Body of pancreas (tissue), 4 donors: ENCODE data around the gene ST3GAL3. TPM values are rescaled to one million over a fixed set of nuclear protein-coding genes. Genes with fewer than 3 reads are reported as not detected.
A peak's percentile ranks its signal among the peaks of the same experiment; 100 is the strongest.

Experiments used
- ATAC-seq: fragments of 150-250 bp; one replicate; pipeline ENCODE4 v1.9.1; 2016
- DNase-seq, 4 donors: peaks; one replicate each; pipeline ENCODE4 v3.0.0-alpha.2; 2019
- H3K27ac ChIP-seq, 4 donors: fragments of 200-600 bp; sonication (generic); 1 replicate in 3 of 4; 2 replicates in 1 of 4; pipeline versions ENCODE4 v1.5.1 to v1.6.1; 2016 to 2019; ENCODE audit warnings: mild to moderate bottlenecking in 1 of 4, mixed read lengths in 1 of 4, moderate library complexity in 1 of 4
- H3K27me3 ChIP-seq, 2 donors: fragments of 200-600 bp; sonication (generic); one replicate each; pipeline ENCODE4 v1.6.0; 2016; ENCODE audit warnings: mild to moderate bottlenecking in 1 of 2
- H3K36me3 ChIP-seq, 2 donors: fragments of 200-600 bp; sonication (generic); replicated peaks in 1 of 2; 2 replicates each; pipeline ENCODE4 v1.5.1; 2016; ENCODE audit warnings: low read depth in 2 of 2; ENCODE audit not compliant: insufficient read depth in 1 of 2
- H3K4me1 ChIP-seq: fragments of 200-600 bp; sonication (generic); one replicate; pipeline ENCODE4 v1.6.0; 2016
- H3K4me3 ChIP-seq, 2 donors: fragments of 200-600 bp; sonication (generic); 1 replicate in 1 of 2; 2 replicates in 1 of 2; pipeline ENCODE4 v1.5.1; 2016 to 2019
- H3K9me3 ChIP-seq, 3 donors: fragments of 200-600 bp; sonication (generic); 1 replicate in 2 of 3; 2 replicates in 1 of 3; pipeline ENCODE4 v1.5.1; 2016
- CTCF ChIP-seq, 7 experiments: fragments of 450-650 bp in 4 of 7; fragments of 200-600 bp in 3 of 7; sonication (generic) in 3 of 7; IDR thresholded peaks; one replicate each; pipeline ENCODE4 v1.5.1; 2016 to 2019; ENCODE audit warnings: antibody characterized with exemption in 7 of 7
- POLR2A ChIP-seq, 3 donors: fragments of 450-650 bp; IDR thresholded peaks; one replicate each; pipeline ENCODE4 v1.6.1; 2016; ENCODE audit warnings: antibody characterized with exemption in 3 of 3, mild to moderate bottlenecking in 2 of 3
- WGBS, 2 donors: methylation state at CpG; one replicate each; pipeline ENCODE4 v1.1.5; 2017; 5-methylcytosine and 5-hydroxymethylcytosine counted together
- intact Hi-C: fragments of 100-400 bp; cut with DNase I; formaldehyde crosslinking; loops from one replicate; pipeline ENCODE4 v1.15.1; 2023
- total RNA-seq, 2 donors: library from RNA; depleted of rRNA; stranded (reverse); fragments of >200 nt; gene quantifications; one replicate each; pipeline ENCODE4 v1.1.0, GENCODE V29; 2016

The ST3GAL3 gene
- total RNA-seq = 10 to 100 TPM; 14.5 to 15.2 TPM

GRCh38 chr1:43707190-43708001 lies at the start of gene ST3GAL3:
ST3GAL3 (plus strand) TSS chr1:43707536; CDS start chr1:43736263, 28,727 bp downstream.
- peak within 1 kb of the TSS; percentile 8 to 75 for H3K4me3 ChIP-seq
- peak within 1 kb of the TSS; percentile 41 to 82 (median 62) for H3K27ac ChIP-seq
- no peaks in the 10 kb centered on the region for H3K9me3 ChIP-seq
- H3K36me3 ChIP-seq = peaks cover 7 to 8% of the 10 kb centered on the region in 2 donors
- peaks cover 19% of the 10 kb centered on the region for H3K4me1 ChIP-seq
- intact Hi-C loops = no loop called here
- TF ChIP-seq POLR2A (IDR thresholded peaks at IDR 0.05) (peak; percentile 36 to 59 (median 42)), CTCF (IDR thresholded peaks at IDR 0.05) (no peak)
- peak; percentile 96 for ATAC-seq
- H3K27me3 ChIP-seq = no peaks in the 10 kb centered on the region
- DNase-seq = peak; percentile 91 to 94 (median 93)
- WGBS, 2 donors = 0 to 1% methylated on average over 9 to 65 of the region's 103 CpGs

GRCh38 chr1:43659212-43660166 lies 47.8 kb upstream of the ST3GAL3 start:
- Histone ChIP-seq H3K36me3 (peaks cover 10 to 54% of the 10 kb centered on the region in 2 donors), H3K27me3 (no peaks in the 10 kb centered on the region), H3K4me1 (no peaks in the 10 kb centered on the region), H3K27ac (no peak overlapping the region), H3K4me3 (no peak overlapping the region), H3K9me3 (no peaks in the 10 kb centered on the region)
- no peak for TF ChIP-seq CTCF (IDR thresholded peaks at IDR 0.05)
- TF ChIP-seq POLR2A (IDR thresholded peaks at IDR 0.05) = no peak
- no peak for DNase-seq
- 92 to 93% methylated on average over 14 of the region's 14 CpGs for WGBS, 2 donors
- intact Hi-C loops = no loop called here
- ATAC-seq = no peak

GRCh38 chr1:43660355-43660754 lies 47.0 kb upstream of the ST3GAL3 start:
- TF ChIP-seq CTCF (IDR thresholded peaks at IDR 0.05) = no peak
- Histone ChIP-seq H3K4me1 (no peaks in the 10 kb centered on the region), H3K4me3 (no peak overlapping the region), H3K27ac (no peak overlapping the region), H3K27me3 (no peaks in the 10 kb centered on the region), H3K9me3 (no peaks in the 10 kb centered on the region), H3K36me3 (peaks cover 10 to 52% of the 10 kb centered on the region in 2 donors)
- WGBS, 2 donors = 83 to 88% methylated on average over 4 of the region's 4 CpGs
- ATAC-seq (no peak), DNase-seq (no peak)
- intact Hi-C loops = no loop called here

GRCh38 chr1:43664369-43664768 lies 43.0 kb upstream of the ST3GAL3 start:
- peaks cover 27 to 59% of the 10 kb centered on the region in 2 donors for H3K36me3 ChIP-seq

More at GRCh38 chr1:43664369-43664768, 43.0 kb upstream of the ST3GAL3 start:
- TF ChIP-seq POLR2A (IDR thresholded peaks at IDR 0.05) (no peak), CTCF (IDR thresholded peaks at IDR 0.05) (no peak)
- Histone ChIP-seq H3K4me1 (no peaks in the 10 kb centered on the region), H3K27me3 (no peaks in the 10 kb centered on the region), H3K4me3 (no peak overlapping the region), H3K27ac (no peak overlapping the region), H3K9me3 (no peaks in the 10 kb centered on the region)
- DNase-seq (no peak), ATAC-seq (no peak)
- 80 to 84% methylated on average over 4 of the region's 4 CpGs for WGBS, 2 donors
- intact Hi-C loops = no loop called here
